Panc1 (cell line): Measurements from ENCODE around the gene FAM83C.

Source experiments
- CTCF ChIP-seq: fragments of 450-650 bp; IDR thresholded peaks from 2 replicates; pipeline ENCODE4 v1.5.1; 2017; ENCODE audit warnings: mild to moderate bottlenecking
- POLR2AphosphoS5 ChIP-seq: IDR thresholded peaks from 2 replicates; pipeline ENCODE4 v1.6.1; 2012; ENCODE audit warnings: mild to moderate bottlenecking, low read depth, low read length, moderate library complexity

- no peak for TF ChIP-seq CTCF
- TF ChIP-seq POLR2AphosphoS5, result no peak
Observed at GRCh38 chr20:35285806-35286076, 6.5 kb downstream of the FAM83C start.
